ENCODE data around the gene CDH8. TPM values are rescaled to one million over a fixed set of nuclear protein-coding genes. Genes with fewer than 3 reads are reported as not detected.

CDH8 gene
- total and polyA plus RNA-seq, 2 of the 4 experiments (the other 2 are of a cell fraction), result not detected

GRCh38 chr16:61934601-61935000 is 101.6 kb downstream of the CDH8 start:
- Histone ChIP-seq H3K18ac (ENCODE audit: low read depth, low read length) (no peak overlapping the region), H2AK9ac (replicated peaks; ENCODE audit: low read depth, low read length, poor library complexity) (no peak overlapping the region), H3K23ac (ENCODE audit: low read depth, low read length) (no peak overlapping the region), H3K4me3 (ENCODE audit: insufficient read depth, low read depth, low read length) (no peak overlapping the region), H3K27ac (ENCODE audit: insufficient read depth, low read length) (no peak overlapping the region), H3K9me1 (ENCODE audit: insufficient read depth, low read length) (no peaks in the 10 kb centered on the region), H3K79me1 (ENCODE audit: low read depth in 1 of 2, low read length in 2 of 2) (no peaks in the 10 kb centered on the region), H4K8ac (ENCODE audit: low read depth in 2 of 2, low read length in 2 of 2) (no peak overlapping the region), H2AFZ (replicated peaks; ENCODE audit: low read length, poor library complexity) (no peak overlapping the region), H4K91ac (ENCODE audit: insufficient read depth, low read depth, low read length) (no peak overlapping the region), H3K27me3 (ENCODE audit: control insufficient read depth, insufficient read depth, low read length) (no peaks in the 10 kb centered on the region), H3K9me3 (ENCODE audit: control insufficient read depth, insufficient read depth, low read length) (peaks cover 4% of the 10 kb centered on the region; the same call in 1 of the 2 replicates), H3K56ac (ENCODE audit: extremely low read depth, insufficient read depth, low read length) (no peak overlapping the region), H3K36me3 (ENCODE audit: control insufficient read depth, insufficient read depth, low read length) (no peaks in the 10 kb centered on the region), H3K4me1 (ENCODE audit: control insufficient read depth, insufficient read depth, low read length) (no peaks in the 10 kb centered on the region), H3K4ac (ENCODE audit: low read depth, low read length) (no peak overlapping the region), H2AK5ac (ENCODE audit: low read depth, low read length) (no peak overlapping the region), H2BK15ac (ENCODE audit: low read depth, low read length) (no peak overlapping the region), H3K9ac (ENCODE audit: low read depth, low read length) (no peak overlapping the region), H3K4me2 (ENCODE audit: low read depth, low read length) (no peak overlapping the region), H4K5ac (ENCODE audit: low read depth, low read length) (no peak overlapping the region), H2BK120ac (ENCODE audit: low read depth, low read length) (no peak overlapping the region), H4K20me1 (ENCODE audit: insufficient read depth, low read length) (no peaks in the 10 kb centered on the region), H3K14ac (replicated peaks; ENCODE audit: low read depth, low read length) (no peak overlapping the region), H2BK5ac (ENCODE audit: low read depth, low read length, poor library complexity, severe bottlenecking) (no peak overlapping the region), H2BK20ac (ENCODE audit: low read depth, low read length) (no peak overlapping the region)
- BruUV-seq (replicated peaks), result no TSS peak
- dilution Hi-C loops (cut with HindIII; ENCODE audit: low sequenced_read_pairs, unreplicated experiment), result no loop called here
- intact Hi-C loops (cut with micrococcal nuclease), result no loop called here
- no peak for TF ChIP-seq MXI1 (IDR thresholded peaks at IDR 0.05; ENCODE audit: borderline replicate concordance, low read depth, low read length)
- no peak for TF ChIP-seq SMC3 (IDR thresholded peaks at IDR 0.05; ENCODE audit: low read depth, low read length)
- TF ChIP-seq USF2 (IDR thresholded peaks at IDR 0.05; ENCODE audit: low read depth, low read length), result no peak
- TF ChIP-seq POLR2A (IDR thresholded peaks at IDR 0.05; ENCODE audit: low read depth, low read length), result no peak
- no peak for TF ChIP-seq RCOR1 (IDR thresholded peaks at IDR 0.05; ENCODE audit: insufficient replicate concordance, low read length)
- TF ChIP-seq CTCF (conservative IDR thresholded peaks at IDR 0.05; ENCODE audit: low read depth, low read length), result no peak
- no peak for TF ChIP-seq MAFK (IDR thresholded peaks at IDR 0.05; ENCODE audit: low read depth, low read length)
- no CpG with 5 or more reads among the region's 3 CpGs for WGBS, 2 experiments (ENCODE audit: extremely low coverage in 2 of 2, insufficient read length in 1 of 2)
- in situ Hi-C loops (cut with MboI; ENCODE audit: low sequenced_read_pairs), result no loop called here
- CTCF ChIA-PET, result interaction anchor here (0.6 kb wide), 1 partner anchor 645 kb away, joined by 3 read pairs; no protein-coding TSS in a partner anchor
- ATAC-seq (ENCODE audit: low read depth), result no peak
- DNase-seq, result no peak
- POLR2A ChIA-PET (ENCODE audit: unreplicated experiment), result no interaction called here
